Measurements from ENCODE around the gene MYO16.

GRCh38 chr13:108878732-108879131 lies 249.3 kb downstream of the MYO16 start:
- TF ChIP-seq CTCF (conservative IDR thresholded peaks at IDR 0.05) (no peak), ZFX (IDR thresholded peaks at IDR 0.05) (no peak)

Measured in C4-2B (cell line).